NCI-H345 treated with DMSO at 0.1 percent for 48 hours (cell line): Measurements from ENCODE around the gene RPL12.
A peak's percentile ranks its signal among the peaks of the same experiment; 100 is the strongest.

Experiments
- DNase-seq: peaks from one replicate; lab custom pipeline; 2025; ENCODE audit not compliant: unreplicated experiment; lab: John Stamatoyannopoulos, UW

Gene RPL12

GRCh38 chr9:127444283-127444920, 6.8 kb downstream of the RPL12 start:
- no peak for DNase-seq

DNA sequence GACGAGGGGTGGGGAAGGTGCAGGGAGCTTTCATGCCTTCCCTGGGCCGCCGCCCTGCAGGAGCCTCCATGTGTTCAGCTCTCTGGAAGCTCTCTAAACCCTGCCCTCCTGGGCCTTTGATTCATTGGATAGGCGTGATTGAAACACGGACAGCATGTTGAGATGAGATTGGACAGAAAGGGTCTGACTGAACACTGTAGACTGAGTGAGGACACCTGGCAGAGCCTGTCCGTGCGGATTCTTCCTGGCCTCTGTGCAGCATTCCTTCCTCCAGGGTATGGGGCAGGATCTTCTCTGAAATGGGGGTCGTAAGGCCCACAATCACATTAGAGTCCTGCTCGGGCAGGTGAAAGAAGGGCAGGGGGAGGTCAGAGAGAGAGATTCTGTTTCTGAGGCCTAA, 12.8 kb downstream of the RPL12 start:
- DNase-seq = no peak

- no peak for DNase-seq
These were observed 13.5 kb downstream of the RPL12 start for GRCh38 chr9:127437497-127438264.

- DNase-seq = no peak
These were observed 20.8 kb downstream of the RPL12 start for GRCh38 chr9:127430415-127430814.

GRCh38 chr9:127428348-127428747, 22.9 kb downstream of the RPL12 start:
- DNase-seq = no peak

- no peak for DNase-seq
These were observed 24.4 kb downstream of the RPL12 start for GRCh38 chr9:127426756-127427155.

DNA sequence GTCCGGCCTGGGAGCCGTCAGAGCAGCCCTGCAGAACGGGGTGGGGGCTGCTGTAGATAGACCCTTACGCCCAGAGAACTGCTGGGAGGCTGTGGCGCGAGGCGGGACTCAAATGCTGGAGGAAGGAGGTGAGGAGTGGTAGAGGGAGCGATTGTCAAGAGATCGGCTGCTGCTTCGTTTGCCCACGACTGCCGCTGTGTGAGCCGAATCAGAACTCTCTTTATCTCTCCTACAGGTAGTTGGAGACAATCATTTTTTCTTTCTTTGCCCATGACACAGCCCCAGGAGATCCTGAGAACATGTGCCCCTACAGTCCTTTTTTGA, 26.6 kb downstream of the RPL12 start:
- DNase-seq = no peak

DNA sequence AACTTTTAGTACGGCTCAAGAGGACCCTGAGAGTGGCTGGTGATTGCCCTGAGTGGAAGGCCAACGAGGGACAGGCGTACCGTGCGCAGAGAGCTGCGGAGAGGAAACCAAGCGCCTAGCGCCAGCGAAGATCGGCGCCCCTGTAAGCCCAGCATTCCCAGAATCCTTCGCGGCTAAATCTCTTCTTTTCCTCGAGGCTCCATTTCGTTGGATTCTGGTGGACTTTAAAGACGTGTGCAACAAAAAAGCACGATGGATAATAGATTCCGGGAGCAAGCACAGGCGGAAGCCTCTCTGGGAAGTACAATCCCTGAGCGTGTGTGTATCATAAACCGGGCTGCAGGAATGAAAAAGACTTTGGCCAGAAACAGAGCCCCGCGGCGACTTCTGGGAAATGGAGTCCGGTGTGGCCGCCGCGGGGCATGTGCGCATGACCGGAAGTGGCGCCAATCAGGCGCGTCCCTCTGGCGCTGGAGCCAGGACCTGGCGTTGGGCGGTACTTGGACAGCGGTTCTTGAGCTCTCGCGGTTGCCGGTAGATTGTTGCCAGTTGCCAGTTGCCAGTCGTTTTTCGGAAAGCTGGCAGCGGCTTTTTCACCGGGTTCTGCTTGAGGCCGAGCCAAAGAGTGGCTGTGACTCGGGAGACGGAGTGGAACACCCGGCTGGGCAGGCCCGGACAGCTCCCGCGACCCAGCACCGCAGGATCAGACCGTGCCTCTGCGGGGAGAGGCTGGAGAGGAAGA, 27.1 kb downstream of the RPL12 start, which contains the start of gene ZNF79:
Gene ZNF79 (plus strand): TSS at position 449 of the 742 bp plus-strand sequence. CDS start 406 bp downstream, outside the sequence.
- peak; percentile 89 for DNase-seq

DNA sequence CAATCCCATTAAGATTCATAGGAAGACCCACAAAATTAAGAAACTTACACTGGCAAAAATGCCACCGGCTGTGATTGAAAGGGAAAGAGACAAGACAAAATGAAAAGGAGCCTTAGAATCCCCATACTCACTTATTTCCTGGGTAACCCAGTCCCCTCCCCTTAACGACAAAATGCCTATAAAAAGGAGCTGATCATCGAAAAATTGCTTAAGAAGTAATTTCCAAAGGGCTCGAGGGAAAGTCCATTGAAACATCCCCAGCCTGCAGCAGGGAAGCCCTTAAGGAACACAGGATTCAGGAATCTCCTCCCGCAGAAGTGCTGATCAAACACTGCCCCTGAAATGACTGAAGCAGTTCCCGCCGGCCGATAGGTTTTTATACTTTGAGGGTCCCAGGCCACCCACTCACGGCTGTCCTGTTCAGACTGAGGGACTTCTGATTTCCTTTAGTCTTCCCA, 27.7 kb downstream of the RPL12 start:
- DNase-seq = no peak

- DNase-seq = no peak
These were observed 28.4 kb downstream of the RPL12 start for GRCh38 chr9:127422787-127423186.

GRCh38 chr9:127422133-127422782, 28.9 kb downstream of the RPL12 start:
- DNase-seq = no peak

GRCh38 chr9:127421057-127421456, 30.1 kb downstream of the RPL12 start:
- no peak for DNase-seq

- DNase-seq = no peak
These were observed 31.9 kb downstream of the RPL12 start for GRCh38 chr9:127419348-127419747.

GRCh38 chr9:127418037-127418471, 33.2 kb downstream of the RPL12 start:
- DNase-seq = no peak

DNA sequence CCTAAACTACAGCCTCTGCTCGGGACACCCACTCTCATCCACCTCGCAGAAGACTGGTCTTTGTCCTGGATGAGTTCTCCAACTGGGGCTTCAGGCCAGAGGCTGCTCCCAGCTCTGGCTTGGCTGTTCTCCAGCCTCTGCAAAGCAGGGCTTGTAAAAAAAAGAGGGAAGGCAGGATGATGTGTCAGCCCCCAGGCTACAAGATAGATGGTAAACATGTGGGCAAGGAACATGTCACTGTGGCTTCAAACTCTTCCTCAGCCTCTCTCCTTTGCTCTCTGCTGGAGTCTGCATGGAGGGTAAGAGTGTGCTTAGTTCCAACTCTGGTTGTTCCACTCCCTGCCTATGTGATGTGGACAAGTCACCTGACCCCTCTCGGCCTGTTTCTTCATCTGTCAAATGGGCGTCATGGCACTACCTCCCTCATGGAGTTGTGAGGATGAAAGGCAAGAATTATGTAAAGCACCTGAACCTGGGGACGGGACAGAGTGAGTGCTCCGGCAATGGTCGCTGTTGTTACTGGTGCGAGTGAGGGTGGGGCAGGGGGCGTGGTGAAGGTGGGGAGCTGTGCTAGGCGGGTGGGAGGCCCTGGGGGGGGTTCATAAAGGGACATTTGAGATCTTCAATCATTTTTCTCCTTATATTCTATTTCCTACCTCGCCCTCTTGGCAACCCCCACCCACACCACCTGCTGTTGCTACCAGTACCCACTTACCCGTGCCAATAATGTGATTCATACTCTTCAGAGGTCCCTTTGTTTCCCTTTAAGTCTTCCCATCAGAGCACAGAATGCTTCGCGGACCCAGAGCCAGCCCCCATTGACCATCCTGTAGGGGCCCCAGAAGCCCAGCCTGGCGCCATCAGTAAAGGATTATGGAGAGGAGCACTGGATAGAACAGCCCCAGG, 33.8 kb downstream of the RPL12 start:
- DNase-seq = no peak

DNA sequence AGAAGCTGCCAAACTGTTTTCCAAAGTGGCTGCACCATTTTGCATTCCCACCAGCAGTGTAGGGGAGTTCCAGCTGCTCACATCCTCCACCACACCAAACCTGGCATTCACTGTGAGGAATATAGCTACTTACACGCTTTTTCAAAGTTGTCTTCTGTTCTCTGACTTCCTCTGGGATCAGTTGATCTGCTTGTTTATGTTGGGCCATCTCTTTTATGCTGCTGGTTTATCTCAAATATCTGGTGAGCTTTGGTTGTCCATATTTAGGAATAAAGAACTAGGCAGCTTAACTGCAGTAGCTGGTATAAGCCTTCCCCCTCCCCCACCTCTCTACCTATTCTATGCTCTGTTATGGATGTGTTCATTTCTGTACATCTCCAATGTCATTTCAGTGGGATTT, 35.5 kb downstream of the RPL12 start:
- no peak for DNase-seq

DNA sequence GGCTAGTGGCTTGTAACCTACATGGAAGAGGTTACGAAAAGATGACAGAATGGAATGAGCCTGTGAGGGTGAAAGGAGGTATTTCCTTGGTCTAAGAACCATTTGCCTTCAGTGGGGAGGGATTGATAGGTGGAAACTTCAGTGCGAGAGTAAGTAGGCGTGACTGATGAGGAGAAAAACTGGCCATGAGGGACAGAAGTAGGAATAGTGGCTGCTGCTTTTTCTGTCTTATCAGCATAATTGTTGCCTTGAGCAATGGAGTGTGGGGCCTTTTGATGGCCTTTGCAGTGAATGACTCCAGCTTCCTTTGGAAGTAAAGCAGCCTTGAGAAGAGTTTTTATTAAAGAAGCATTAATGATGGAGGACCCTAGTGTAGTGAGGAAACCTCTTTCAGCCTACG, 36.1 kb downstream of the RPL12 start:
- DNase-seq = no peak

DNA sequence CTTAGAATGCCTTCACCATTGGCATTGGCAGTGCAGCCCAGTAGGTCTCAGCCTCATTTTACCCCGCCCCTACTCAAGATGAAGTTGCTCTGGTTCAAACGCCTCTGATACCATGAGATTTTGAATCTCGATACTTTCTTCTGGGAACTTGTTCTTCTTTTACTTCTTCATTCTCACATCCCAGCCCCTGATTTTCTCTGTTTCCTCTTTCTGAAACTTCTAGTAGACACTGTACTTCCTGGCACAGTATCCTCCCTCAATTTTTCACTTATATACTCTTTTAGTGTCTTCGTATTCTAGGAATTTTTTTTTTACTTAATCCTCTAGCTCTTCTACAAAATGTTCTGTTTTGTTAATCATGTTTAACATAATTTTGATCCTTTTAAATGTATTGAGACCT, 40.1 kb downstream of the RPL12 start:
- no peak for DNase-seq

- DNase-seq = no peak
These were observed 43.7 kb downstream of the RPL12 start for GRCh38 chr9:127407492-127407843.

GRCh38 chr9:127406799-127407491, 44.3 kb downstream of the RPL12 start:
- no peak for DNase-seq
